ENCODE results near the gene IZUMO2. TPM values are rescaled to one million over a fixed set of nuclear protein-coding genes. Genes with fewer than 3 reads are reported as not detected.

The IZUMO2 gene
- total RNA-seq, 1 donor from 2014 or later = not detected

- Mint-ChIP-seq H3K4me1 (no peaks in the 10 kb centered on the region), H3K9me3 (no peaks in the 10 kb centered on the region), H3K36me3 (no peaks in the 10 kb centered on the region), H3K27ac (no peak overlapping the region), H3K27me3 (ENCODE audit: low read depth) (peaks cover 70% of the 10 kb centered on the region), H3K4me3 (no peak overlapping the region)
- TF ChIP-seq, protein P1, sequence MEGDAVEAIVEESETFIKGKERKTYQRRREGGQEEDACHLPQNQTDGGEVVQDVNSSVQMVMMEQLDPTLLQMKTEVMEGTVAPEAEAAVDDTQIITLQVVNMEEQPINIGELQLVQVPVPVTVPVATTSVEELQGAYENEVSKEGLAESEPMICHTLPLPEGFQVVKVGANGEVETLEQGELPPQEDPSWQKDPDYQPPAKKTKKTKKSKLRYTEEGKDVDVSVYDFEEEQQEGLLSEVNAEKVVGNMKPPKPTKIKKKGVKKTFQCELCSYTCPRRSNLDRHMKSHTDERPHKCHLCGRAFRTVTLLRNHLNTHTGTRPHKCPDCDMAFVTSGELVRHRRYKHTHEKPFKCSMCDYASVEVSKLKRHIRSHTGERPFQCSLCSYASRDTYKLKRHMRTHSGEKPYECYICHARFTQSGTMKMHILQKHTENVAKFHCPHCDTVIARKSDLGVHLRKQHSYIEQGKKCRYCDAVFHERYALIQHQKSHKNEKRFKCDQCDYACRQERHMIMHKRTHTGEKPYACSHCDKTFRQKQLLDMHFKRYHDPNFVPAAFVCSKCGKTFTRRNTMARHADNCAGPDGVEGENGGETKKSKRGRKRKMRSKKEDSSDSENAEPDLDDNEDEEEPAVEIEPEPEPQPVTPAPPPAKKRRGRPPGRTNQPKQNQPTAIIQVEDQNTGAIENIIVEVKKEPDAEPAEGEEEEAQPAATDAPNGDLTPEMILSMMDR (IDR thresholded peaks at IDR 0.05; ENCODE audit: unreplicated experiment) = no peak
- DNase-seq (ENCODE audit: low spot score in 2 of 2, unreplicated experiment in 2 of 2) = no peak
Observed at GRCh38 chr19:50199259-50199555, 36.1 kb upstream of the IZUMO2 start.

- H3K4me3 Mint-ChIP-seq = no peak overlapping the region
- TF ChIP-seq, protein P1 (IDR thresholded peaks at IDR 0.05; ENCODE audit: unreplicated experiment) = no peak
- no peaks in the 10 kb centered on the region for H3K4me1 Mint-ChIP-seq
- no peak overlapping the region for H3K27ac Mint-ChIP-seq
- H3K36me3 Mint-ChIP-seq = no peaks in the 10 kb centered on the region
- H3K9me3 Mint-ChIP-seq = no peaks in the 10 kb centered on the region
- no peak for DNase-seq (ENCODE audit: low spot score in 2 of 2, unreplicated experiment in 2 of 2)
- H3K27me3 Mint-ChIP-seq (ENCODE audit: low read depth) = peaks cover 69% of the 10 kb centered on the region
Observed at GRCh38 chr19:50198431-50199258, 35.6 kb upstream of the IZUMO2 start.

GRCh38 chr19:50197348-50197747, 34.3 kb upstream of the IZUMO2 start:
- no peaks in the 10 kb centered on the region for H3K9me3 Mint-ChIP-seq
- H3K27ac Mint-ChIP-seq = no peak overlapping the region
- H3K4me1 Mint-ChIP-seq = no peaks in the 10 kb centered on the region
- TF ChIP-seq, protein P1 (IDR thresholded peaks at IDR 0.05; ENCODE audit: unreplicated experiment) = no peak
- no peak overlapping the region for H3K4me3 Mint-ChIP-seq
- no peak for DNase-seq (ENCODE audit: low spot score in 2 of 2, unreplicated experiment in 2 of 2)
- H3K27me3 Mint-ChIP-seq (ENCODE audit: low read depth) = peaks cover 70% of the 10 kb centered on the region
- H3K36me3 Mint-ChIP-seq = no peaks in the 10 kb centered on the region

- H3K27me3 Mint-ChIP-seq (ENCODE audit: low read depth) = peaks cover 64% of the 10 kb centered on the region
- H3K36me3 Mint-ChIP-seq = no peaks in the 10 kb centered on the region
- H3K4me3 Mint-ChIP-seq = no peak overlapping the region
- H3K27ac Mint-ChIP-seq = no peak overlapping the region
- no peaks in the 10 kb centered on the region for H3K4me1 Mint-ChIP-seq
- no peaks in the 10 kb centered on the region for H3K9me3 Mint-ChIP-seq
- no peak for DNase-seq (ENCODE audit: low spot score in 2 of 2, unreplicated experiment in 2 of 2)
- TF ChIP-seq, protein P1 (IDR thresholded peaks at IDR 0.05; ENCODE audit: unreplicated experiment) = no peak
Observed at GRCh38 chr19:50196322-50196932, 33.3 kb upstream of the IZUMO2 start.

- no peak overlapping the region for H3K27ac Mint-ChIP-seq
- no peak for DNase-seq (ENCODE audit: low spot score in 2 of 2, unreplicated experiment in 2 of 2)
- TF ChIP-seq, protein P1 (IDR thresholded peaks at IDR 0.05; ENCODE audit: unreplicated experiment) = no peak
- no peaks in the 10 kb centered on the region for H3K9me3 Mint-ChIP-seq
- no peaks in the 10 kb centered on the region for H3K36me3 Mint-ChIP-seq
- H3K4me3 Mint-ChIP-seq = no peak overlapping the region
- H3K4me1 Mint-ChIP-seq = no peaks in the 10 kb centered on the region
- H3K27me3 Mint-ChIP-seq (ENCODE audit: low read depth) = peaks cover 59% of the 10 kb centered on the region
Observed at GRCh38 chr19:50195224-50195623, 32.1 kb upstream of the IZUMO2 start.

Data from mesothelial cell of epicardium (in vitro differentiated cells).